ENCODE data around the gene HUS1B. TPM values are rescaled to one million over a fixed set of nuclear protein-coding genes. Genes with fewer than 3 reads are reported as not detected.

The HUS1B gene
- total RNA-seq, 4 donors from 2014 or later: 2.3 to 4.8 (median 4.0) TPM

DNA sequence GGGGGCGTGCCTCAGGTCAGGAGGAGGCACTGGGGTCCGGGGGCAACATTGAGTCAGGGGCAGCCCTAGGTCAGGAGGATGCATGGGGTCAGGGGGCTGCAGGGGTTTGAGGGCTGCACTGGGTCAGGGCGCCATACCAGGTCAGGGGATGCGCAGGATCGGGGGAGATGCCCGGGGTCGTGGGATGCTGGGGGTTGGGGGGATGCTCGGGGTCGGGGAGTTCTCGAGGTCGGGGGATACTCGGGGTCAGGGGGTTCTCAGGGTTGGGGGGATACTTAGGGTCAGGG lies 36.8 kb upstream of the HUS1B start:
- no peak overlapping the region for H3K27ac ChIP-seq
- no peaks in the 10 kb centered on the region for H3K36me3 ChIP-seq
- H3K27me3 ChIP-seq: no peaks in the 10 kb centered on the region
- H3K4me3 ChIP-seq (replicated peaks in 1 of 3): peak overlapping the region in 1 of 3 donors; percentile 96
- peaks cover 12 to 15% of the 10 kb centered on the region in 2 donors for H3K4me1 ChIP-seq
- no peak for DNase-seq
- 93% methylated on average over 12 of the region's 12 CpGs for WGBS, 2 donors
- TF ChIP-seq CTCF (IDR thresholded peaks at IDR 0.05) (no peak), POLR2A (IDR thresholded peaks at IDR 0.05) (no peak)
- intact Hi-C loops (cut with DNase I): no loop called here
- H3K9me3 ChIP-seq: no peaks in the 10 kb centered on the region

GRCh38 chr6:692858-693722 lies 36.2 kb upstream of the HUS1B start, which contains the start of gene EXOC2:
EXOC2 (minus strand) TSS chr6:693139; CDS start chr6:637818, 55,321 bp downstream.
- DNase-seq: peak; percentile 86 to 88
- peak within 1 kb of the TSS; percentile 29 to 96 (median 85) for H3K4me3 ChIP-seq (replicated peaks in 1 of 3)
- H3K4me1 ChIP-seq: peaks cover 12 to 15% of the 10 kb centered on the region in 2 donors
- no peaks in the 10 kb centered on the region for H3K9me3 ChIP-seq
- H3K27ac ChIP-seq: peak within 1 kb of the TSS; percentile 72 to 89 (median 84)
- H3K36me3 ChIP-seq: no peaks in the 10 kb centered on the region
- intact Hi-C loops (cut with DNase I): no loop called here
- 1 to 15% methylated on average over 7 to 40 of the region's 63 CpGs for WGBS, 2 donors
- H3K27me3 ChIP-seq: no peaks in the 10 kb centered on the region
- no peak for TF ChIP-seq CTCF (IDR thresholded peaks at IDR 0.05)
- peak in 1 of 2 donors; percentile 72 for TF ChIP-seq POLR2A (IDR thresholded peaks at IDR 0.05)

- H3K9me3 ChIP-seq: no peaks in the 10 kb centered on the region
- H3K36me3 ChIP-seq: no peaks in the 10 kb centered on the region
- no peak for TF ChIP-seq POLR2A (IDR thresholded peaks at IDR 0.05)
- no peak for TF ChIP-seq CTCF (IDR thresholded peaks at IDR 0.05)
- H3K4me1 ChIP-seq: peaks cover 12 to 15% of the 10 kb centered on the region in 2 donors
- H3K27ac ChIP-seq: peak overlapping the region; percentile 72 to 89 (median 84)
- peak overlapping the region; percentile 29 to 96 (median 85) for H3K4me3 ChIP-seq (replicated peaks in 1 of 3)
- peak; percentile 59 to 65 for DNase-seq
- WGBS, 2 donors: 0 to 1% methylated on average over 10 to 11 of the region's 45 CpGs
- H3K27me3 ChIP-seq: no peaks in the 10 kb centered on the region
- intact Hi-C loops (cut with DNase I): no loop called here
Observed at GRCh38 chr6:692356-692851, 35.5 kb upstream of the HUS1B start.

DNA sequence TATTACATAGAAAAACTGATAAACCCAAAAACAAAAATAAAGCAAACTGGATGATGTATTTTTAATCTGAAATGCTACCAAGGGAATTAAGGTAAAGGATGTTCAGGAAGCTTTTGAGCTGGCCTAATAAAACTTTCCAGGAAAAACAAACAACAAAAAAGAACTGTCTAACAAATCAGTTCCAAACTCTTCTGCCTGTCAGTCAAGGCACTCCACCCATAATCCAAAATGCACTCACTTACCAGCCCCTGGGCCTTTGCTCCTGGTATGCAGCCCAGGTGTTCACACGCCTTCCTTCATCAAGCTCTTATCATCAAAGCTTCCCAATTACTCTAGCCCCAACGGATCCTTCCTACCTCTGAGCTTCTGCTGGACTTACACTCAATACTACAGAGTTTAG lies 32.3 kb upstream of the HUS1B start:
- intact Hi-C loops (cut with DNase I): no loop called here
- no peaks in the 10 kb centered on the region for H3K36me3 ChIP-seq
- no peaks in the 10 kb centered on the region for H3K27me3 ChIP-seq
- TF ChIP-seq CTCF (IDR thresholded peaks at IDR 0.05): no peak
- no peak for TF ChIP-seq POLR2A (IDR thresholded peaks at IDR 0.05)
- H3K4me1 ChIP-seq: peaks cover 12 to 15% of the 10 kb centered on the region in 2 donors
- no peaks in the 10 kb centered on the region for H3K9me3 ChIP-seq
- no peak overlapping the region for H3K4me3 ChIP-seq (replicated peaks in 1 of 3)
- 49% methylated on average over 2 of the region's 2 CpGs for WGBS, 2 donors
- DNase-seq: no peak
- no peak overlapping the region for H3K27ac ChIP-seq

DNA sequence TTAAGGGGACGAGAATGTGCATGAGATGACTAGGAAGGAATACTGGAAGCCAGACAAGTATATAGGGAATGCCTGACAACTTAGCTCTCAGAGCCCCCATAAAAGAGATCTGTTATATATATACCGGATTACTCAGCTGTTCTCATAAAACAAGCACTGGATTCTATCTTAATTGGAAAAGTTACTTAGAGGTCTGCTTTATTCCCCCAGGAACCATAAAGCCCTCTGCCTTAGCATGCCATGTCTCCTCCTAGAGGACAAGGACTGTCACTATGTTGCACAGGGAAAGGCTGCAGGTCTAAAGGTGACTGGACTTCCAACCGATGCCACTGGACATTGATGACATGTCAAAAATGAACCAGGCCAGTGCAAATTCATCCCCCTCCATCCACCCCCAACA lies 29.6 kb upstream of the HUS1B start:
- Histone ChIP-seq H3K9me3 (no peaks in the 10 kb centered on the region), H3K4me3 (replicated peaks in 1 of 3) (no peak overlapping the region), H3K4me1 (peaks cover 6 to 8% of the 10 kb centered on the region in 2 donors), H3K36me3 (no peaks in the 10 kb centered on the region), H3K27me3 (no peaks in the 10 kb centered on the region), H3K27ac (no peak overlapping the region)
- 84 to 91% methylated on average over 3 of the region's 3 CpGs for WGBS, 2 donors
- DNase-seq: no peak
- TF ChIP-seq CTCF (IDR thresholded peaks at IDR 0.05): no peak
- TF ChIP-seq POLR2A (IDR thresholded peaks at IDR 0.05): no peak
- intact Hi-C loops (cut with DNase I): no loop called here

All from thyroid gland (tissue), 4 donors.